ENCODE measurements around the gene KRTAP10-4. TPM values are rescaled to one million over a fixed set of nuclear protein-coding genes. Genes with fewer than 3 reads are reported as not detected.

The KRTAP10-4 gene
- total and polyA plus RNA-seq, 2 donors (not counting 3 experiments of a cell fraction or from before 2014, with no cell fraction given) = not detected

GRCh38 chr21:44611551-44611950 lies 38.0 kb downstream of the KRTAP10-4 start:
- peaks cover 0 to 1% of the 10 kb centered on the region in 2 experiments for H3K27me3 ChIP-seq (ENCODE audit: control insufficient read depth in 2 of 2, insufficient read depth in 2 of 2, low read length in 2 of 2)
- H3K9ac ChIP-seq (replicated peaks; ENCODE audit: extremely low read depth, insufficient read depth, low read length) = no peak overlapping the region
- FAIRE-seq = no peak
- H3K4me2 ChIP-seq (ENCODE audit: insufficient read depth, low read length) = no peak overlapping the region
- dilution Hi-C loops (cut with MboI; ENCODE audit: extremely low pct_ligation_motif_present, low sequenced_read_pairs) (no loop called here), intact Hi-C loops (cut with micrococcal nuclease) (no loop called here)
- BruUV-seq (replicated peaks) = no TSS peak
- no peaks in the 10 kb centered on the region for H3K36me3 ChIP-seq (ENCODE audit: control insufficient read depth in 2 of 2, extremely low read depth in 1 of 2, insufficient read depth in 2 of 2, low read length in 2 of 2)
- H3K79me2 ChIP-seq (ENCODE audit: control insufficient read depth, insufficient read depth, low read length) = no peaks in the 10 kb centered on the region
- no peak overlapping the region for H3K27ac ChIP-seq (ENCODE audit: insufficient read depth, low read depth, low read length)
- ChIA-PET POLR2A (no interaction called here), CTCF (no interaction called here)
- TF ChIP-seq GATA2 (IDR thresholded peaks at IDR 0.05; ENCODE audit: insufficient read depth, insufficient read length, low read depth, low read length) = no peak
- peaks cover 5% of the 10 kb centered on the region for H3K9me3 ChIP-seq (replicated peaks; ENCODE audit: control insufficient read depth, insufficient read depth, low read length)
- DNase-seq (ENCODE audit: low read depth, low spot score) = no peak
- no peaks in the 10 kb centered on the region for H3K9me1 ChIP-seq (replicated peaks; ENCODE audit: control insufficient read depth, extremely low read depth, insufficient read depth, low read length)
- no peak overlapping the region for H3K4me3 ChIP-seq (replicated peaks in 1 of 3; ENCODE audit: insufficient read depth in 1 of 3, low read depth in 1 of 3, low read length in 3 of 3)
- no peak overlapping the region for H2AFZ ChIP-seq (ENCODE audit: low read depth, low read length)
- no peaks in the 10 kb centered on the region for H3K4me1 ChIP-seq (ENCODE audit: control insufficient read depth, extremely low read depth, insufficient read depth, low read length)
- H4K20me1 ChIP-seq (replicated peaks; ENCODE audit: control insufficient read depth, extremely low read depth, insufficient read depth, low read length) = no peaks in the 10 kb centered on the region

GRCh38 chr21:44612029-44612486 lies 38.5 kb downstream of the KRTAP10-4 start, which contains the start of gene KRTAP10-8:
TSS of gene KRTAP10-8 (plus strand) at chr21:44612079. CDS start at chr21:44612101, 22 bp downstream.
- dilution Hi-C loops (cut with MboI; ENCODE audit: extremely low pct_ligation_motif_present, low sequenced_read_pairs) = no loop called here

More at GRCh38 chr21:44612029-44612486, 38.5 kb downstream of the KRTAP10-4 start, which contains the start of gene KRTAP10-8:
- ChIA-PET POLR2A (no interaction called here), CTCF (no interaction called here)
- H4K20me1 ChIP-seq (replicated peaks; ENCODE audit: control insufficient read depth, extremely low read depth, insufficient read depth, low read length) = no peaks in the 10 kb centered on the region
- no peaks in the 10 kb centered on the region for H3K9me1 ChIP-seq (replicated peaks; ENCODE audit: control insufficient read depth, extremely low read depth, insufficient read depth, low read length)
- no peaks in the 10 kb centered on the region for H3K4me1 ChIP-seq (ENCODE audit: control insufficient read depth, extremely low read depth, insufficient read depth, low read length)
- no peak within 1 kb of the TSS for H2AFZ ChIP-seq (ENCODE audit: low read depth, low read length)
- H3K4me3 ChIP-seq (replicated peaks in 1 of 3; ENCODE audit: insufficient read depth in 1 of 3, low read depth in 1 of 3, low read length in 3 of 3) = no peak within 1 kb of the TSS
- no peaks in the 10 kb centered on the region for H3K79me2 ChIP-seq (ENCODE audit: control insufficient read depth, insufficient read depth, low read length)
- H3K36me3 ChIP-seq (ENCODE audit: control insufficient read depth in 2 of 2, extremely low read depth in 1 of 2, insufficient read depth in 2 of 2, low read length in 2 of 2) = no peaks in the 10 kb centered on the region
- FAIRE-seq (no peak), DNase-seq (ENCODE audit: low read depth, low spot score) (no peak)
- peaks cover 5% of the 10 kb centered on the region for H3K9me3 ChIP-seq (replicated peaks; ENCODE audit: control insufficient read depth, insufficient read depth, low read length)
- TF ChIP-seq MAX (IDR thresholded peaks at IDR 0.05; ENCODE audit: insufficient read depth, insufficient read length) = no peak
- TF ChIP-seq POLR2AphosphoS5 (IDR thresholded peaks at IDR 0.05; ENCODE audit: insufficient read depth, low read depth, low read length) = no peak
- TF ChIP-seq JUN (IDR thresholded peaks at IDR 0.05; ENCODE audit: borderline replicate concordance, insufficient read depth, insufficient read length, low read depth) = no peak
- no peak for TF ChIP-seq MYC (IDR thresholded peaks at IDR 0.05; ENCODE audit: low read depth, low read length)
- TF ChIP-seq CTCF (IDR thresholded peaks at IDR 0.05; ENCODE audit: extremely low read depth in 1 of 2, insufficient read depth in 1 of 2, low read depth in 1 of 2, low read length in 2 of 2) = no peak
- no peak for TF ChIP-seq GATA2 (IDR thresholded peaks at IDR 0.05; ENCODE audit: insufficient read depth, insufficient read length, low read depth, low read length)
- no peak for TF ChIP-seq POLR2A (IDR thresholded peaks at IDR 0.05; ENCODE audit: low read depth, low read length)
- TF ChIP-seq FOS (IDR thresholded peaks at IDR 0.05; ENCODE audit: borderline replicate concordance, insufficient read depth, low read length) = no peak
- TF ChIP-seq EZH2 (IDR thresholded peaks at IDR 0.05; ENCODE audit: borderline replicate concordance, low read depth, low read length, severe bottlenecking) = no peak
- BruUV-seq (replicated peaks) = no TSS peak
- no peak within 1 kb of the TSS for H3K4me2 ChIP-seq (ENCODE audit: insufficient read depth, low read length)
- peaks cover 0 to 1% of the 10 kb centered on the region in 2 experiments for H3K27me3 ChIP-seq (ENCODE audit: control insufficient read depth in 2 of 2, insufficient read depth in 2 of 2, low read length in 2 of 2)
- no peak within 1 kb of the TSS for H3K27ac ChIP-seq (ENCODE audit: insufficient read depth, low read depth, low read length)
- intact Hi-C loops (cut with micrococcal nuclease) = no loop called here
- H3K9ac ChIP-seq (replicated peaks; ENCODE audit: extremely low read depth, insufficient read depth, low read length) = no peak within 1 kb of the TSS

Data from endothelial cell of umbilical vein (primary cell).